Erythroblast (primary cell): Measurements from ENCODE around the gene MRPS9.

Experiments
- DNase-seq, 2 experiments: peaks; one replicate each; lab custom pipeline; 2025; lab: John Stamatoyannopoulos, UW
- GATA1 ChIP-seq: IDR thresholded peaks from 2 replicates; pipeline ENCODE4 v1.6.1; 2011; ENCODE audit warnings: low read depth, mild to moderate bottlenecking, control low read depth, low read length, moderate library complexity
- POLR2A ChIP-seq: IDR thresholded peaks from 2 replicates; pipeline ENCODE4 v1.6.1; 2011; ENCODE audit warnings: mild to moderate bottlenecking, low read length

The MRPS9 gene

DNA sequence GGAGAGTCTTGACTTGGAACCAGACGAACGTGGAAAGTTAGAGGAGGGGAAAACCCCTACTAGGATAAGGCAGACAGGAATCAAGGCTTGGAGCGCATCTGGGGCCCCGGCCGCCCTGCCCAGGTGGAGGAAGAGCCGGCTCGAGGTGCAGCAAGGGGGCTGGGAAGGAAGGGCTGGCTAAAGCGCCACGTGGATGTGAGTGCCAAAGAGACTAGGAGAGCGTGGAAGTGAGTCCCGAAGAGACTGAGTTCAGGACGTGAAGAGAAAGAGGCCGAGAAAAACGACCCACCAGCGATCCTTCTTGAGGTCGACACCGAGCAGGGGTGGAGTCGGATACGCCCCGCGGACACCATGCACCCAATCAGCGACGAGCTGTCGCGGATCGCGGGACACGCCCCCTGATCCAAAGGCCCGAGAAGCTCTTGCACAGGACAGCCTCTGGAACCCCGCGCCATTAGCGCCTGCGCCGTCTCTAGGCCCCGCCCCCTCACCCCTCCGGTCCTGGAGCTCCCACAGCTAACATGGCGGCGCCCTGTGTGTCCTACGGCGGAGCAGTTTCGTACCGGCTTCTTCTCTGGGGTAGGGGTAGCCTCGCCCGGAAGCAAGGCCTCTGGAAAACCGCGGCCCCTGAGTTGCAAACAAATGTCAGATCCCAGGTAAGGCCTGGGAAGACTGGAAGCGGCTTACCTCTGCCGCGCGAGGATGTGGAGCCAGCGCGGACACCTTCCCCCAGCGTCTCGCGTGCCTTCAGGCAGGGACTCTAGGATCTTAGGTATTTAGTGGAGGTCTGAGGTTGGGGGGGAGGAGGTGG is at the start of gene MRPS9:
MRPS9 (plus strand) TSS at position 498 of the 811 bp plus-strand sequence; CDS start at position 522, 24 bp downstream.
- peak; percentile 98 to 99 for DNase-seq
- TF ChIP-seq GATA1 (no peak), POLR2A (peak; percentile 85)

DNA sequence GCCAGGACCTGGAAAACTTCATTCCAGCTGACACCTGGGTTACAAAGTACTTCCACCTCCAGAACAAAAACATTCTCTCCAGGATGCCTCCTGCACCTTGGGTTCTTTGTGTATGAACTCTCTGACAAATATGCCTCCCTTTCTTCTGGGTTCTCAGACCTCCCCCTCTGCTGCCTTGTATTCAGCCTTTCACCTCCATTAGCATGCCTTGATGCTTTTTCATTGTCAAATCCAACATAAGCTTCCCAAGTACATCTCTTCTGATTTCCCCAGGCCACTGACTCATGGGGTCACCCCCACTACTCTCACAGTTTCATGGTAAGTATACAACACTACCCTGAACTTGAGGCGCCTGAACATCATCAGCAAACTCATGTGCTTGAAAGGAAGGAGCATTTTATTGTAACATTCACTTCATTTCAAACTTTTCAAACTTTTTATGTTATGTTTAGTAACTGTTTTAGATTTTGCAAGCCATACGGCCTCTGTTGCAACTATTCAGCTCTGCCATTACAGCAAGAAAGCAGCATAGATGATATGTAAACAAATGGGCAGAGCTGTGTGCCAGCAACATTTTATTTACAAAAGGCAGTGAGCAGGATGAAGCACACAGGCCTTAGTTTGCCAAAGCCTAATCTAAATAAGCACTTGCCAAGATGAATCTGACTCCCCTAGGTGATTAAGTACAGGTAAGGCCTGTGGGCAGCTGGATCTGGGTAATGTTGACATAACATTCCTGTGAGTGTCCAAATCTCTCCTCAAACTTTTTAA is 32.5 kb upstream of the MRPS9 start:
- TF ChIP-seq GATA1 (no peak), POLR2A (no peak)
- DNase-seq = no peak

DNA sequence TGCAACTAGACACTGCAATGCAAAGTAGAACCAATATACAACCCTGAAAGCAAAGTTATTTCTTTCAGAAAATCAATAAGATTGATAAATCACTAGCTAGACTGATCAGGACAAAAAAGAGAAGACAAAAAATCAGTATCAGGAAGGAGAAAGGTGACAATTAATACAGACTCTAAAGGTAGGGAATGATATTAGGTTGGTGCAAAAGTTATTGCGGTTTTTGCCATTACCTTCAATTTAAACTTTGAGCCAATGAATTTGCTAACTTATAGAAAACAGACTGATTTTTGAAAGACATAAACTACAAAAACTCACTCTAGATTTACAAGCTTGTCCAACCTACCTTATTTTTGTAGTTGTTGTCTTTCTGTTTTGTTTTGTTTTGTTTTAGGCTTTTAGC is 30.5 kb upstream of the MRPS9 start:
- no peak for DNase-seq
- no peak for TF ChIP-seq GATA1
- TF ChIP-seq POLR2A = no peak

DNA sequence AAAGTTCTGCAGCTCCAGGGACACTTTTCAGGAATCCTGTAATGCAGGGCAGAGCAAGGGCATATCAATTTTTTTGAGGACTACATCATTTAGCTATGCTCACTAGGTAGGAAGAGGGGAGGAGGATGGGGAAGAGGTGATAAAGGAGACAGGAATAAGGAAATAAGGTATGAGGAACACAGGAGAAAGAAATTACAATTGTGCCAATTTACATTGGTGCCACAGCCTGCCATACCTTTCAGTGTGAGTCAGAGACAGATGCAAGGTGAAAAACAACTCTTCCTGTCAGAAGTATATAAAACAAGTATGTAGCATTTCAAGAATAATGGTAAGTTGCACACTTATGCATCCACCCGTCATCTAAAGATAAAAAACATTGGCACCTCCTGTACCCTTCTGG is 5.4 kb upstream of the MRPS9 start:
- DNase-seq = no peak
- TF ChIP-seq POLR2A = no peak

DNA sequence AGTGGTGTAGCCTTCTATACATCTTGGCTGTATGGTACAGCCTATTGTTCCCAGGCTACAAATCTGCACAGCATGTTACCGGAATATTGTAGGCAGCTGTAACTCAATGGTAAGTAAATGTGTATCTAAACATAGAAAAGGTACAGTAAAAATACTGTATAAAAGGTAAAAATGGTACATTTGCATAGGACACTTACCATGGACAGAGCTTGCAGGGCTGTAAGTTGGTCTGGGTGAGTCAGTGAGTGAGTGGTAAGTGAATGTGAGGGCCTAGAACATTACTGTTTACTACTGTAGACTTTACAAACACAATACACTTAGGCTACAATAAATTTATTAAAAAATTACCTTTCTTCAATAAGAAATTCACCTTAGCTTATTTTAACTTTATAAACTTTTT is 3.7 kb upstream of the MRPS9 start:
- no peak for DNase-seq
- TF ChIP-seq GATA1 (no peak), POLR2A (no peak)

DNA sequence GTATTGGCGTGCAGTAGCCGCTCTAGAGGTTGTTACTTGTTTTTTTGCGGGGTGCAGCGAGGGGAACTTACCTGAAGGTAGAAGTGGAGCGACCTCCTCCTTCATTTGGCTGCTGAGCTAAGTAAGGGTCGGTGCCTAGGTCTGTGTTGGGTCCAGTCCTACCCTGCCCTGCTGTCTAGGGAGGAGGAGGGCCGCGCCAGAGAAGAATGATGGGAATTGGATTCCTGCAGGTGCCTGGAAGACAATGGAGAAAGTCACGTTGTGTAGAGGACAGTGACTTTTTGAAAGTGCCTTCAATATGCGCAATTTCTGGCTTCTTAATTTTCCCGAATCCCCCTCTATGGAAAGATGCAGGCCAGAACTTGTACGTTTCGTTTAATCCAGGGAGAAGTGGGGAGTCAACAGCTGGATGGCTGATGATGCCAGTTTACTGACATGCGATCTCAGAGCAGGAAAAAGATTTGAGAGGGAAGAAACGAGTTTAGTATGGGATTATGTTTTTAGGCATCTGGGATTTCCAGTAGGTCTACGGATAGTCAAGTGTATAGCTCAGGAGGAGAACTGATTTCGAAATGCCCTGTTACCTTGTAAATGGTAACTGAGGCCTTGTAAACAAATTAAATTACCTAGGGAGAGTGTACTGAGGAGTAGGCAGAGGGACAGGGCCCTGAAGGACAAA is 653 bp downstream of the MRPS9 start:
- TF ChIP-seq GATA1 (no peak), POLR2A (no peak)
- peak; percentile 33 to 46 for DNase-seq

DNA sequence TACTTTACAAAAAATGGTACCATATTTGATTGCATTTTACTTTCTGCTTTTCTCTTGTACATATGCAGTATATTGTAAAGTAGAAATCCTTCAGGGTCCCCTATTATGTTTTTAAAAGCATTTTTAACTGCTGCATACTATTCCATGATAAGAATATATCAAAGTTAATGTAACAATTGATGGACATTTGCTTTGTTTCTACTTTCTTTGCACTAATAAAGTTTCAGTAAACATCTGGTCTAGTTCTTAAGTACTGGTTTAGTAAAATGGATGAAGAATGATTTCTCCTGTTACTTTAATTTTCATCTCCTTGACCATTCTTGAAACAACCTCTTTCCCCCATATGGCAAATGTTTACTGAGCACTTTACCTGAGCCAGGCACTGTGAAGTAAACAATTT is 1.7 kb downstream of the MRPS9 start:
- TF ChIP-seq POLR2A (no peak), GATA1 (no peak)
- DNase-seq = no peak

DNA sequence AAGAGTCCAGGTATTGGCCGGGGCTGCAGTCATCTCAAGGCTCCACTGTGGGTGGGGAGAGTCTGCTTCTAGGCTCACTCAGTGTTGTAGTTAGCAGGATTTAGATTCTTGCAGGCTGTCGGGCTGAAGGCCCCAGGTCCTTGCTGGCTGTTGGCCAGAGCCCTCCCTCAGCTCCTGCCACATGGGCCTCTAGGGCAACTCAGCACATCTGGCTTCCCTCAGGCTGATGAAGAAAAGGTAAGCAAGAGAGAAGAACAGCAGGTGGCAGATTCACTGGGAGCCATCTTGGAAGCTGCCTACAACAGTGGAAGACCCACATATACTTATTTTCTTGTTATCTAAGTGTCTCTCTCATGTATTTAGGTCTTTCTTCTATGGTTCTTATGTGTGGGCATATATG is 4.3 kb downstream of the MRPS9 start:
- no peak for TF ChIP-seq POLR2A
- TF ChIP-seq GATA1 = no peak
- DNase-seq = peak; percentile 68 to 72

DNA sequence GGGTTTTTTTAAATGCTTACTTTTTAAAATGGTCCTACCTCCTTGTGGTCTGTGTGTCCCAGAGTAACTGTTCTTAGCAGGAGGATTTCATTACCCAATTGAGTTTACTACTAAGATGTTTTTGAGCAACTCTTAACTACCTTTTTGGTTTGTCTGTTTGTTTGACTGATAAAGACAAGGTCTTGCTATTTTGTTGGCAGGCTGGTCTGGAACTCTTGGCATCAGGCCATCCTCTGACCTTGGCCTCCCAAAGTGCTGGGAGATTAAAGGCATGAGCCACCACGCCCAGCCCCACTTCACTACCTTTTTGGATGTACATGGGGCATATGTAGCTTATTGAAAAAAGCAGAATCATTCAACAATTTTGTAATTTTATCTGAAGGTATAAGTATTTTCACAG is 14.9 kb downstream of the MRPS9 start:
- no peak for TF ChIP-seq POLR2A
- no peak for TF ChIP-seq GATA1
- peak; percentile 90 to 94 for DNase-seq

DNA sequence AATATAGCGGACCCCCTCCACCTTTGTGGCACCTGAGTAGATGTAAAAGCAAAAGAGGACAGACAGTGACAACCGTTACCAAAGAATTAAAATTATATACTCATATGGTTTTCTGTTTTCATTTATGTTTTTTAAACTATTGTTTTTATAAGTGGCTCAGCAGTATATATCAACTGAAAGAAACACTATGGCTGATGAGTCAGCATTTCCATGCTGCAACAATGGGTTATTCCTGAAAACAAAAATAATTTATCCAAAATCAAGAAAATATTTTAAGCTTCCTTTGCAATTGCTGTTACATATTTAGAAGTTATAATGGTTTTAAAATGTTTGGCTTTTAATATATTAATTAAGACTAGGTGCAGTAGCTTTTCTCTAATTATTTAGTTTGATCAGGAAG is 17.7 kb downstream of the MRPS9 start:
- peak; percentile 28 to 38 for DNase-seq

DNA sequence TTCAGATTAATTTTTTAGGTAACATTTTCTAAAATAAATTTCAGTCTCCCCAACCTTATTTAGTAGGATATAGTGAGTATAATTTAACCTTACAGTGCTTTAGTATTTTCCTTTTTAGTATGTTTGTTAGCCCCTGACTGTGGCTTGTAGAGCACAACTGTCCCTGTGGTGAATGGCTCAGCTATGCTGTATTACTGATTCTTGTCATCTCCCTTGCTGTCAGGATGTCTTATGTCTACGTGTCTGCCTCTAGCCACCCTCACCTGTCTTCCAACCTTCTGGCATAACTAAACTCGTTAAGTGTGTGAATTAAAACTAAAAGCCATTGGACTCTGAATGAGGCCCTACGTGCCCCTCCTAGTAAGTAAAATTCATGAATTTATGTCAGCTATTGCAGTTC is 18.4 kb downstream of the MRPS9 start:
- peak in 1 of 2 experiments; percentile 15 for DNase-seq
- TF ChIP-seq GATA1 (no peak), POLR2A (no peak)

More for the DNA sequence above, 17.7 kb downstream of the MRPS9 start:
- TF ChIP-seq POLR2A (no peak), GATA1 (no peak)

DNA sequence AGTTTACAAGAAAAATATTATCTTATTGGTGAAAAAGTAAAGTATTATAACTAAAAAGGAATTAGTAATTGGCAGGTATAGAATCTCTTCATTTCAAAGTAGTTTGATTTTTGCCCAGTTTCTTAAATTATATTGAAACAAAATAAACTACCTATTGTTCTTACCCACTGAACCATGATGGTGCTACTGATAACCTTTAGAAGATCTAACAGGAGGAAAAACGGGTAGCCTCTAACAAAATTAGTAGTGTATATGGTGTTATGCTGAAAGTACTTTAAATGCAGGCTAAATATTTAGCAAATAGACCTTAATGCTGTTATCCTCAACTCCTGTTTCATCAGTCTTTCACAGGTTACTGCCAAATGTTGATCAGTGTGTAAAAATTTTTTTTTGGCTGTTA is 19.1 kb downstream of the MRPS9 start:
- TF ChIP-seq GATA1 (no peak), POLR2A (no peak)
- DNase-seq = no peak

DNA sequence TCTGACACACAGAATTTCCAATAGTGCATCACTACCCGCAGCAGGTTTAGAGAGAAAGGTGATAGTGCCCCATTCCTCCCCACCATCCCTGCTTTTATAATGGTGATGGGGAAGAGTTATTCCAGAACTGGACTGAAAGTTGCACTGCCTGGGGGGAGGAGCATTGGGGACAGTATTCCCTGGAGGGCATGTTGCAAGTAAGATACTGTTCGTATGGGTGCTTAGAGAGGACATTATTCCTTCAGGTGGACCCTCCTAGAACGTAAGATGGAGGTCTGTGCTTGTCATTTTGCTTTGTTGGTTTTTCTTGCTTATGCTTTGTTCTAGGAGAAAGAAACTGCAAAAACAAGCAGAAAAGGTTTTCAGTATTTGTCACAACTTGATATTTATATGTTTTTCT is 23.7 kb downstream of the MRPS9 start:
- no peak for DNase-seq

DNA sequence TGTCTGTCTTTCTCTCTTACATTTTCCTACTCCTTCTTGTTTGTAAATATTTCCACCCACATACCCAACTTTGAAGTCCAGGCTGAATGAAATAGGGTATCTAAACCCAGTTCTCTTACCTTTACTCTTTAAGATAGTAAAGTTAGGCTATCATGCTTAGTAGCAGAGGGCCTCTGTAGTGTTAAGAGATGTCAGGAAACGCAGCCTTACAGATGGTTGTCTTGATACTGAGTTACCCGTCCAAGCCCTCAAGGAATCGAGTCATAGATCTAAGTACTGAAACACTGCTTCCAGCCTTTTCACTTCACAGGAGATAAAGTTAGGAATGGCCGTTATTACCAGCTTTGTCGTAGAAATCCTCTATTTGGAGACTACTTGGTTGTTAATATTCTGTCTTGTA is 24.3 kb downstream of the MRPS9 start:
- TF ChIP-seq GATA1 = no peak
- TF ChIP-seq POLR2A = no peak
- DNase-seq = peak; percentile 45 to 75

More for the DNA sequence above, 23.7 kb downstream of the MRPS9 start:
- no peak for TF ChIP-seq GATA1
- no peak for TF ChIP-seq POLR2A
